Glomerular endothelial cell (primary cell): Measurements from ENCODE around the gene DDX24. TPM values are rescaled to one million over a fixed set of nuclear protein-coding genes. Genes with fewer than 3 reads are reported as not detected.
A peak's percentile ranks its signal among the peaks of the same experiment; 100 is the strongest.

Experiments used
- DNase-seq: peaks from one replicate; pipeline ENCODE4 v3.0.0-alpha.2; 2011; ENCODE audit warnings: low read depth, low spot score; ENCODE audit errors: extremely low read depth
- total RNA-seq: library from RNA; depleted of rRNA; stranded (reverse); fragments of >200 nt; gene quantifications from 2 replicates; pipeline ENCODE4 v1.2.3, GENCODE V29; 2015

Gene DDX24
- total RNA-seq, 1 donor from 2014 or later, result 104 TPM

DNA sequence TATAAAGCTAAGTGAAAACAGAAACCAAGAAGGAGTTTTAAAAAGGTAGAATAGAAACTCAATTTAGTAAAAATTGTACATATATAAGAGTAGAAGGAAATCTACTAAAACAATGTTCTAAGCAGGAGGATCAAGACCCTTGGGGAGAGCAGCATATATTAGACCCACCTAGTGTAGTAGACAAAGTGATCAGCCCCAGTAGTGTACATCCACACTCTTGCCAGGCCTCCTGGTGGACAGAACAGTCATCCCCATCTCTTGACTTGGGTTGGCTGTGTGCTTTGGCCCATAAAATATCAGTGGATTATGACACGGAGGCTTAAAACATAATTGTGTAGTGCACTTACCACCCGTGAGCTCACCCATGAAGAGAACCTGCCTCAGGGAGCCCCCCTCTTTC is 65.8 kb downstream of the DDX24 start:
- no peak for DNase-seq

DNA sequence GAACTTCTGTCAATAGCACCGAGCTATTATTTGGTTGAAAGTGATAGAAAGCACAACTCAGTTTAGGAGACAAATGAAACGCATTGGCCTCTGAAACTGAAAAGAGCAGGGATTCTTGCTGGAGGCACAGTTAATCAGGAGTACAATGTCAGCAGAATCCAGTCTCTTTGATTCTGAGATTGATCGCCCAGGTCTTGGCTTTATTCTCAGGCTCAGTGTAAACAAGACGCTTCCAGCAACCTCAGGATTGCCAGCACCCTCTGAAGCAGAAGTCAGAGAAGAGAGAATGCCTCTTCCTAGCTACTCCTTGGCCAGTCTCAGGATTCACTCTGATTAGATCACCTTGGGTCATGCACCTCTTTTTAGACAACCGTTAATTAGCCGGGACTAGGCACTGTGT is 66.6 kb downstream of the DDX24 start:
- no peak for DNase-seq

DNA sequence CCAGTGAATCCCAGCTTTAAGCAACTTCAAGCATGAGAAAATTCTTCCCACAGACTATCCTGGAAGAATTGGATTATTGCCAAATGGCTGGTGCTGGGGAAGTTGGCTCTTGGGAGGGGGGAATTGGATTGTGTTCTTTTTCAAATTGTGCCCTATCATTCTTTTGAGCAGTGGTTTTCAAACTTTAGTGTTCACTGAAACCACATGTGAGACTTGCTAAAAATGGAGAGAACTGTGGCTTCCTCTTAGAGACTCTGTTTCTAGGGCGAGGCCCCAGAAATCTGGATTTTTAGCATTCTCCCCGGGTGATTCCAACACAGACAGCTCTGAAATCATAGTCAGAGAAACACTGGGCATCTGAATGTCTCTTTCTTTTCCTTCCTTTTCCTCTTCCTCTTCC is 69.2 kb downstream of the DDX24 start:
- DNase-seq, result no peak

DNA sequence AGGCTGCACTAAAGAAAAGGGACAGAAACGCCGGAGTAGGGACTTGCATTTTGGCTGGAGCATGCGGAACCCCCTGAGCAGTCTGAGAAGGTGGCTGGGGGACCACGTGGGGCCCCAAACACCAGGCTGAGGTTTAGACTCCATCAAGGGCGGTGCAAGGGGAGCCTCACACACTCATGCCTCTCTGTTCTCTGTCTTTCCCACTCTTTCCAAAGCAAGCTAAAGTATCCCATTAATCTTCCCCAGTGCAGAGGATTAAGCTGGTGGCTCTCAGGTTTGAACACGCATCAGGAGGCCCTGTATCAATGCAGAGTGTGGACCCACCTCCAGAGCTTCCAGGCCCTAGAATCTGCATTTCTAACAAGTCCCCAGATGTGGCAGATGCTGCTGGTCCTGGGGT is 70.4 kb downstream of the DDX24 start:
- DNase-seq, result no peak

DNA sequence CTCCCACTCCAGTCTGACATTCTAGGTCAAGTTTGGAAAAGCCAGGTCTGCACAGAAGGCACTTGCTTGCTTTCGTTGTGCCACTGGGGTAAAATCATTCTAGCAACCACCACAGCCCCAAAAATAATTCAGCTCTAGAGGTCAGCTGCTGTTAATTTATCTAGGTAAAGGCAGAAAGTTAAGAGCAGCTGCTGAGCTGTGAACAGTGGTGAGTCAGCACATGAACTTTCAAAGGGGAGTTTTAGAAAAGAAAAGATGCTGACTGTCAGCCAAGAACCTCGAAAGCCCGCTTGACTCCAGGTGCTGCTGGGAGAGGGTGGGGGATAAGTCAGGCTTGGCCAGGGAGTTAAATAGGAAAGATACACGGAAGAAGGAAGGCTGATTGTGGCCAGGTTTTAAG is 71.2 kb downstream of the DDX24 start:
- DNase-seq, result no peak

DNA sequence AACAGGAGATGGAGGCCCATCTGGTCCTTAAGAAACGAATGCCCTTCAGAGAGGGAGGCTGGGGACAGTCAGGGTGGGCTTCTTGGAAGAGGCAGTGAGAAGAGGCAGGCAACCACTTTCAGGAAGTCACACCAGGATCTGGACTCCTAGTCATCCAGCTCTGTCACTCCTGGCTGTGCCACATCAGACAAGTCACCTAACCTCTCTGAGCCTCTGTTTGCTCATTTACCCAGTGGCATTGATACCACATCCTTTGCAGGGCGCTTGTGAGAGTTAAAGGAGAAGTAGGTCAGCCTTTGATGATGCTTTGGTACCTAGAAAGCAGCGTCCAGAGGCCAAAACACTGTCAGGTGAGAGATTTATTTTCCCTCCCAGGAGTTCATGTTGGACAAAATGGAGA is 72.8 kb downstream of the DDX24 start:
- DNase-seq, result no peak

DNA sequence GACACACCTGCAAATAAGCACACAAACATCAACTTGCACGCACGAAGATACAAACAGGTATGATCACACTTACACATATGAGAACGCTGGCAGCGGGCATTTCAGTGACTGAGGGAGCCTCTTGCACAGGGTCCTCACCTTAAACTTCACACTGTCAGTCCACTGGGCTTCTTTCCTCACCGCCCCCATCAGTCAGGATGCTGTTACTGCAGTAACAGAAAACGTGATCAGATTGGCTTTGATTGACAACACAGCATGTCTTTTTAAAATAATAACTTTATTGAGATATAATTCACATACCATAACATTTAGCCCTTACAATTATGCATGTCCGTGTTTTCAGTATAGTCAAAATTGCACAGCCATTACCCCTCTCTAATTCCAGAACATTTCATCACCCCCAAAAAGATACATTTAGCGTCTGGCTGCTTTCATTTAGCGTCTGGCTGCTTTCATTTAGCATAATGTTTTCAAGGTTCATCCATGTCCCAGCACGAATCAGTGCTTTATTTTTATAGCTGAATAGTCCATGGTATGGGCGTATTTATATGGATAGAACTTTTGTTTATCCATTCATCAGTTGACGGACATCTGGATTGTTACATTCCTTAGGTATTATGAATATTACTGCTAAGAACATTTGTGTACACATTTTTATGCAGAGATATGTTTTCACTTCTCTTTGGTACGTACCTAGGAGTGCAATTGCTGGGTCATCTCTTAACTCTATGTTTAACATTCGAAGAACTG is 75.5 kb downstream of the DDX24 start:
- no peak for DNase-seq

DNA sequence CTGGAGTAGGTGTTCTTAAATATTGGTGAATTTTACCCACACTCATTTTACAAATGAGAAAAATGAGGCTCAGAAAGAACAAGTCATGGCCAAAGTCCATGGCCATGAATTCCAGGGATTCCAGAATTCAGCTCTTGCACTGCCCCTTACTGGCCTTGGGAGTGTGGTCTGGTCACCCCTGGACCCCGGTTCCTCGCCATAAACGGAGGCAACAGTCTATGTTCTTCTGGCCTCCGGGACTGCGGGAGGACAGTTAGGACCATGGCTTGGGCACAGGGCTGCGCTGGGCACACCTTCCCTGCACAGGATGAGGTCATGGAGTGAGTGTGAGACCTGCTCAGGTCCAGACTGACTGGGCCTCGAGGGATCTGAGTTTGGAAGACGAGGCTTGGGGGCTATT is 77.0 kb downstream of the DDX24 start:
- DNase-seq, result no peak

DNA sequence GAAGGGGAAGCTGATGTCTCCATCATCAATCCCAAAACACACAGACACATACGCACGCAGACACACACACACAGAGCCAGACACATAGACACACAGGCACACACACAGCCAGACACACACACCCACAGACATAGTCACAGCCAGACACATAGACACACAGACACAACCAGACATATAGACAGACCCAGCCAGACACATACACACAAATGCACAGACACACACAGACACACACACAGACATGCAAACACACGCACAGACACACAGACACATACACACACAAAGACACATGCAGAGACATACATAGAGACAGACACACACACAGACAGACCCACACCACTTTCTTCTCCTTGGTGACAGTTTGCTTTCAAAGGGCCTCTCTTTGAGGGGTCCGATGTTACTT is 77.6 kb downstream of the DDX24 start:
- no peak for DNase-seq

DNA sequence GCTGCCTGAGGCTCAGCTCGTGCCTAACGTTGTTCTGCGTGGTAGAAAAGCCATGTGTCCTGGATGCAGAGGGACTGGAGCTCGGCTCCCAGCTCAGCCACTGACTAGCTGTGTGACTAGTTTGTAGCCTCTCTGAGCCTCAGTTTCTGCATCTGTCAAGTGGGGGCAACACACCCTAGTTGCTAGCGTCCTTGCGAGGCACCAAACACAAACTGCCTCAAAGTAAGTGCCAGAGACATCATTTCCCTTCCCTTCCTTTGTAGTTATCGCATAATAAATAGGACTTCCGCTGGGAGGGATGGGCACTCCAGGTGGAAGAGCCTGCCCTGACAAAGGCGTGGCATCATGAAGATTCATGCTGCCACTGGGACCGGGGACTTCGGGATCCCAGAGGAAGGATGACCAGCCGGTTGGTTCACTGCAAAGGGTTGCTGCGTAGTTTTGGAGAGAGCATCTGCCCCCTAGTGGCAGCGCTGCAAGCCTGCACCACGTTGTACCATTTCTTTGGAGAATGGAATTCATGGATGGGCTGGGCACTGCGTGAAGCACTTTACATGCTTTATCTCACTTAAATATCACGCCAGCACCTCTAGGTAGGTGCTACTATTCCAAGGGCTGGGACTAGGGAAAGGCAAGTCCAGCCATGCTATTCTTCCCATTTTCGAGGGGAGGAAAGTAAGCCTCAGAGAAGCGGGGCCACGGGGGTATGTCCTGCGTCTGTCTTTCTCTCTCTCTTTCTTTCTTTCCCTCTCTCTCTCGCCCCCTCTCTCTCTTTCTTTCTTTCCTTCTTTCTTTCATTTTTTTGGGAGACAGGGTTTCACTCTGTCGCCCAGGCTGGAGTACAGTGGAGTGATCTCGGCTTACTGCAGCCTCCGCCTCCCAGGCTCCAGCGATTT is 79.3 kb downstream of the DDX24 start:
- peak; percentile 18 for DNase-seq

DNA sequence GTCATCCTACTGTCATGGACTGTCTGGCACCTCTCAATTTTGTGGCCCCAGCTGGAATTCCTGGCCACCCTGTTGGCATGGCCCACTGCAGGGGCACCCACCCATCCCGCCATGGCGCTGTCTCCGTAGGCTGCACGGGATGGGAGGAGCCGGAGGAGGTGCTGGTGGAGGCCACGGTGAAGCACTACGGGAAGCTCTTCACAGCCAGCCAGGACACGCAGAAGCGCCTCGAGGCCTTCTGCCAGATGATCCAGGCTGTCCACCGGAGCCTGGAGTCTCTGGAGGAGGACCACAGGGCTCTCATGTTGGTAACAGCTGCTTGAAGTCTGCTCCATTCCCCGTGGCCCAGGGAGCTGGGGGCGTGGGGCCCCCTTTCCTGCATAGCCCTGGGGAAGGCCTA is 80.0 kb downstream of the DDX24 start:
- DNase-seq, result no peak

DNA sequence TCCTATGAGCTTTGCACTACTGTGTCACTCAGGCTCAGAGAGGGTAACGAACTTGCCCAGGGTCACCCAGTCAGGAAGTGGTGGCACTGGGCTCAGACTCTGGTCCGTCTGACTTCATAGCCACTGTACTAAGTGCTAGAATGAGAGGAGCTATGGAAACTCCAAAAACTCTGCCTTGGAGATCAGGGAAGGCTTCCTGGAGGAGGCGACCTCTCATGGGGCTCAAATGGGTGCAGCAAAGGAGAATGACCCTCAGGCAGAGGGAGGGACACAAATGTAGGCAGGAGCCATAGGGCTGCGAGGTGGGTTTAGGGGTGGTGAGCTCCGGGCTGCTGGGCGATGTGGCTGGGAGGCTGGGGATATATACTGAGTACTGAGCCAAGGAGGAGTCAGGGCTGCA is 80.7 kb downstream of the DDX24 start:
- DNase-seq, result no peak

DNA sequence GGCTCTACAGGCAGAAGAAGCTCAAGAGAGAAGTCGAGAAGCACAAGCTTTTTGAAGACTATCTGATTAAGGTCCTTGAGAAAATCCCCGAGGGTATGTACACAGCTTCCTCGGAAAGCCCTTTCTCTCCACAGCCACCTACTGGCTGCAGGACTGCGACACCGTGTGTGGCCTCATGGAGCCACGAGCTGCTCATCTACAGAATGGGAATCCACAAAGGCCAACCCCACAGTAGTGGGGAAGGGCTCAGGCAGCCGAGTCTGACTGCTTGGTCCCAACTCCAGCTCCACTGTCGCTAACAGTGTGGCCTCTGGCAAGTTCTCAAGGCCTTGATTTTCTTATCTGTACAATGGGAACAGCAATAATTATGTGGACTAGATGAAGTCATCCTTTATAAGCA is 81.4 kb downstream of the DDX24 start:
- no peak for DNase-seq

DNA sequence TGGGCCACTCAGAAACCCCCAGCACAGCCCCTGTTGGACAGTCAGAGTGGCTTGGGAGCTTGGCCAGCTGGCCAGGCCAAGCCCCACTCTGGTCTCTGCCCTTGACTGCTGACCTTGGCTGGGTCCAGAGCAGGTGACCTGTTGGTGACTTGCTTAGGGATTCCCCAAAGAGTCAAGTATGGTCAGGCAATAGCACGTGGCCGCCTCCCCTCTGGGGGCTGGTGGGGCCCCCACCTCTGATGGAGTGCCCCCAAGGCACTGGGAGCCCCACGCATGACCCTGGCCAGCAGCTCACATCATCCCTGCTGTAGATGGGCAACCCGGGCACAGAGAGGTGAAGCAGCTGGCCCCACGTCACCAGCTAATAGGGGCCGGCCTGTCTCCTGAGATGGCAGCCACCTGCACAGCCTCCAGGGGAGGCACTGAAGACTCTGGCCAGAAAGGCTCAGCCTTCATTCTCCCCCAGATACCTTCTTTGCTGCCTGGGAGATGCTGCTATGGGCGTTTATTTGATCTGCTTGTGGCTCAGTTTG is 82.1 kb downstream of the DDX24 start:
- no peak for DNase-seq

Other genes with a start within 250 kb of the DDX24 start
- gene FAM181A, start 153.9 kb downstream of the DDX24 start, total RNA-seq, result not detected in 2 replicates
- 0.35 and 0.58 TPM in 2 replicates for gene ASB2, start 104.6 kb downstream of the DDX24 start, total RNA-seq
- not detected in 2 replicates for gene CCDC197, start 83.9 kb downstream of the DDX24 start, total RNA-seq
- 5.7 and 8.2 TPM in 2 replicates for gene OTUB2, start 54.9 kb downstream of the DDX24 start, total RNA-seq
- gene IFI27L1, start 108 bp upstream of the DDX24 start, total RNA-seq, result 11.8 and 18.0 TPM in 2 replicates
- 142 and 820 TPM in 2 replicates for gene IFI27, start 29.5 kb upstream of the DDX24 start, total RNA-seq
- gene IFI27L2, start 48.4 kb upstream of the DDX24 start, total RNA-seq, result 27.8 and 33.6 TPM in 2 replicates
- gene PPP4R4, start 93.1 kb upstream of the DDX24 start, total RNA-seq, result 0.06 and 0.58 TPM in 2 replicates
- not detected in 2 replicates for gene SERPINA10, start 212.1 kb upstream of the DDX24 start, total RNA-seq
- not detected in 2 replicates for gene SERPINA6, start 242.1 kb upstream of the DDX24 start, total RNA-seq